ENCODE measurements around the gene NAGS.
"Not testable (repeated sequence)": the region's sequence is repeated elsewhere in the genome, so short reads cannot be mapped to it uniquely, and the experiment has no call there.

The NAGS gene

DNA sequence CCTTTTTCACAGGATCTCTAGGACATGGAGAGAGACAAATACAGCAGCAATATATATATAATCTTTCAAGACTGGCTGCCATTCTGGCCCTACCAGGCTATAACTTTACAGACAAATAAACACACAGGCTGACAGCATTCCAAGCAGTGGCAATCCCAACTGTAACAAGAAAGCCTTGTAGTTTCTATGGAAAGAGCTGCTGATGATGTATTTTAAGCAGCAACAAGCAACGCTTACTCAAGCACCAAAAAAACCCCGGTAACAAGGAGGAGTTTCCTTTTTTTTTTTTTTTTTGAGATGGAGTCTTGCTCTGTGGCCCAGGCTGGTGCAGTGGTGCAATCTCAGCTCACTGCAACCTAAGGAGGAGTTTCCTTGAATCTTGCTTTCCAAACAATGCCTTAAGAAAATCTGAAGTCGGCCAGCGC lies 38.9 kb downstream of the NAGS start:
- DNase-seq (ENCODE audit: low spot score), result no peak
- TF ChIP-seq, protein P1, sequence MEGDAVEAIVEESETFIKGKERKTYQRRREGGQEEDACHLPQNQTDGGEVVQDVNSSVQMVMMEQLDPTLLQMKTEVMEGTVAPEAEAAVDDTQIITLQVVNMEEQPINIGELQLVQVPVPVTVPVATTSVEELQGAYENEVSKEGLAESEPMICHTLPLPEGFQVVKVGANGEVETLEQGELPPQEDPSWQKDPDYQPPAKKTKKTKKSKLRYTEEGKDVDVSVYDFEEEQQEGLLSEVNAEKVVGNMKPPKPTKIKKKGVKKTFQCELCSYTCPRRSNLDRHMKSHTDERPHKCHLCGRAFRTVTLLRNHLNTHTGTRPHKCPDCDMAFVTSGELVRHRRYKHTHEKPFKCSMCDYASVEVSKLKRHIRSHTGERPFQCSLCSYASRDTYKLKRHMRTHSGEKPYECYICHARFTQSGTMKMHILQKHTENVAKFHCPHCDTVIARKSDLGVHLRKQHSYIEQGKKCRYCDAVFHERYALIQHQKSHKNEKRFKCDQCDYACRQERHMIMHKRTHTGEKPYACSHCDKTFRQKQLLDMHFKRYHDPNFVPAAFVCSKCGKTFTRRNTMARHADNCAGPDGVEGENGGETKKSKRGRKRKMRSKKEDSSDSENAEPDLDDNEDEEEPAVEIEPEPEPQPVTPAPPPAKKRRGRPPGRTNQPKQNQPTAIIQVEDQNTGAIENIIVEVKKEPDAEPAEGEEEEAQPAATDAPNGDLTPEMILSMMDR (IDR thresholded peaks at IDR 0.05; ENCODE audit: borderline replicate concordance, control extremely low read depth, extremely low read depth, insufficient read depth, missing control alignments), result no peak
- in situ Hi-C loops (cut with MboI; ENCODE audit: low sequenced_read_pairs, unreplicated experiment), result no loop called here

DNA sequence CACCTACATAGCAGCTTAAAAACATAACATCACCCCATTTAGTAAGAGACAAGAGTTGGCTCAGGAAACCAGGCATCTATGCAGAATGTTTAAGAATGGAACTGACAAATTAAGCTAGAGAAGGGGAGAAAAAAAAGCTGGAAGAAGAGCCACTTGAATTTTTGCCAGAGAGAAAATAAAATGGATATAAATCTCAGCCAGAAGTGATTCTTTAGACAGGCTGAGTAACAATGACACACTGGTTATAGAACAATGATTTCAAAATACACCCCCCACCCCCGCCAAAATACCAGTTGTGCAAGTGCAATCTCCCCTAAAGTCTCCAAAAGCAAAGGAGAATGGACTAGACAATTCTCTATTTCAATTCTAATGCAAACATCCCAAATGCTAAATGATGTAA lies 39.6 kb downstream of the NAGS start:
- in situ Hi-C loops (cut with MboI; ENCODE audit: low sequenced_read_pairs, unreplicated experiment), result no loop called here
- TF ChIP-seq, protein P1 (IDR thresholded peaks at IDR 0.05; ENCODE audit: borderline replicate concordance, control extremely low read depth, extremely low read depth, insufficient read depth, missing control alignments), result no peak
- DNase-seq (ENCODE audit: low spot score), result no peak

DNA sequence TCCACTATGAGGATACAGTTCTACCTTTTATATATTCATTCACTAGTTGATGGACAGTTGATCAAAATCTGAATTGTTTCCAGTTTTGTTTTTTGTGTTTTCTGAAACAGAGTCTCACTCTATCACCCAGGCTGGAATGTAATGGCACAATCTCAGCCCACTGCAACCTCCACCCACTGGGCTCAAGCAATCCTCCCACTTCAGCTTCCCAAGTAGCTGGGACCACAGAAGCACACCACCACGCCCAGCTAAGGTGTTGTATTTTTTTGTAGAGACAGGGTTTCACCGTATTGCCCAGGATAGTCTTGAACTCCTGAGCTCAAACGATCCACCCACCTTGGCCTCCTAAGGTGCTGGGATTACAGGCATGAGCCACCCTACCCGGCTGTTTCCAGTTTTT lies 41.1 kb downstream of the NAGS start:
- in situ Hi-C loops (cut with MboI; ENCODE audit: low sequenced_read_pairs, unreplicated experiment), result no loop called here
- no peak for DNase-seq (ENCODE audit: low spot score)
- TF ChIP-seq, protein P1 (IDR thresholded peaks at IDR 0.05; ENCODE audit: borderline replicate concordance, control extremely low read depth, extremely low read depth, insufficient read depth, missing control alignments), result no peak

DNA sequence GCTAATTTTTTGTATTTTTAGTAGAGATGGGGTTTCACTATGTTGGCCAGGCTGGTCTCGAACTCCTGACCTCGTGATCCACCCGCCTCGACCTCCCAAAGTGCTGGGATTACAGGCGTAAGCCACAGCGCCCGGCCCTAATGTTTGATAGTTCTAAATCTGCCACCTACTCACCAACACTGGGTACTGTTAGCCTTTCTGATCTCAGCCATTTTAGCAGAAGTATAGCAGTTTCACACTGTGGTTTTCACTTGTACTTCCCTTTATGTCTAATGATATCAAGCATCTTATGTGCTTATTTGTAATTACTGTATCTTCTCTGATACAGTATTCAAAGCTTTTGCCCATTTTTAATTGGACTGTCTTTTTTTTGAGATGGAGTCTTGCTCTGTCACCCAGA lies 42.5 kb downstream of the NAGS start:
- in situ Hi-C loops (cut with MboI; ENCODE audit: low sequenced_read_pairs, unreplicated experiment); DNase-seq (ENCODE audit: low spot score): not testable (repeated sequence)

DNA sequence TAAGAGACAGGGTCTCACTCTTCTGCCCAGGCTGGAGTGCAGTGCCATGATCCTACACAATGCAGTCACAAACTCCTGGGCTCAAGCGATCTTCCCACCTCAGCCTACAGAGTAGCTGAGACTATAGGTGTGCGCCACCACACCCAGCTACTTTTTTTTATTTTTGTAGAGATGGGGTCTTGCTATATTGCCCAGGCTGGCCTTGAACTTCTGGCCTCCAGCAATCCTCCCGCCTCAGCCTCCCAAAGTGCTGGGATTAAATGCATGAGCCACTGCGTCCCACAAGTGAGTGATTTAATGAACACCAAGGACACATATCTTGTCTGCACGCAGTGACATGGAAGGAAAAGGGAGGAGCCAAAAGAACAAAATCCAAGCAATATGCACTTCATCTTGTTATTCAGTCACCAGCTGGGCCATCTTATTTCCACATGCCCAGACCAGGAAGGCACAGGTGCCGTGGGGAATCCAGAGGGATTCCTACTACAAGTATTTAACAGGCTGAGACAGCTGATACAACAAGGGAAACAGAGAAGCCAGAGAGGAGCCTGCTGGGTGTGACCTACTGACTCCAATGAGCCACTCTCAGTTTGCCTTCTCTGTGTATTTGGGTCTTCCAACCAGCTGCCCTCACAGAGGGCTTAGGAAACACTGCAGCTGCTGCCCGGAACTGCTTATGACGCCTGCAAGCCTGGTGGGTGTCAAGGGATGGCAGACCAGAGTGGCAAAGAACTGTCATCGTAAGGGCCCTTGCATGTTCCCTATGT lies 45.1 kb downstream of the NAGS start:
- DNase-seq (ENCODE audit: low spot score), result no peak
- TF ChIP-seq, protein P1 (IDR thresholded peaks at IDR 0.05; ENCODE audit: borderline replicate concordance, control extremely low read depth, extremely low read depth, insufficient read depth, missing control alignments), result no peak
- in situ Hi-C loops (cut with MboI; ENCODE audit: low sequenced_read_pairs, unreplicated experiment), result no loop called here

DNA sequence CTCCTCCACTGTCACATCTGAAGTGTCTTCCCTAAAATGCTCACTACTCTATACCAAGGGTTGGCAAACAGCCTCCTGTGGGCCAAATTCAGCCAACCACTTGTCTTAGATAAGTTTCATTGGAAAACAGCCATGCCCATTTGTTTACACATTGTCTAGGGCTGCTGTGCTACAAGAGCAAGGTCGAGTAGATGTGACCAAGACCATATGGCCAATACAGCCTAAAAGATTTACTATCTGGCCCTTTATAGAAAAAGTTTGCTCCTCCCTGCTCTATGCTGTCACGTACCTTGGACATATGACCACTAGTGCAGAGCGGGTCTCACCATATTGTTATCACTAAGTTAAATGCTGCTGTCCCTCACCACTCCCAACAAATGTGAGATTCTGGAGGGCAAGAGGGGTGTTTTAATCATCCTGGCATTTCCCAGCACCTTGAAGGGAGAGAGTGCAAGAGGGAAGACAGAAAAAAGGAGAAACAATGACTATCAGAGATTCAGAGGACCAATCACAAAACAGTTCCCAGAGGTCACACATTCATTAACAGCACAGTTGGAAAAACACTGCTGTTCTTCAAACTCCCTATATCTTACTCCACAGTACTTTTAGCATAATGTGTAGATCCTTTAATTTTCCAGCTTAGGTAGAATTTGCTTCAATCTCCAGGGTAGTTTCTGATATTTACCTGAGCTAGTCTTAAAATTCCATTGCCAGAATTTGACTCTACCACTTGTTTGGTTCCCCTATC lies 48.9 kb downstream of the NAGS start:
- in situ Hi-C loops (cut with MboI; ENCODE audit: low sequenced_read_pairs, unreplicated experiment), result no loop called here
- TF ChIP-seq, protein P1 (IDR thresholded peaks at IDR 0.05; ENCODE audit: borderline replicate concordance, control extremely low read depth, extremely low read depth, insufficient read depth, missing control alignments), result no peak
- DNase-seq (ENCODE audit: low spot score), result no peak
